OCI-LY7 (cell line): ENCODE data around the gene BTNL3. TPM values are rescaled to one million over a fixed set of nuclear protein-coding genes. Genes with fewer than 3 reads are reported as not detected.

Experiments
- BruUV-seq: library from RNA; stranded (reverse); fragments of 400-500 nt; replicated peaks from 2 replicates; lab custom pipeline; 2021; lab: Mats Ljungman, UMichigan
- CTCF ChIA-PET: fragments of 300-600 bp; sonication (Branson Sonifier 250); formaldehyde crosslinking; loops from one replicate; lab custom pipeline; 2022; ENCODE audit warnings: antibody characterized with exemption; ENCODE audit not compliant: unreplicated experiment; lab: Charles Lee
- POLR2A ChIA-PET: fragments of 300-600 bp; sonication (Branson Sonifier 250); formaldehyde crosslinking; loops from one replicate; lab custom pipeline; 2022; ENCODE audit warnings: antibody characterized with exemption; lab: Charles Lee
- DNase-seq: peaks from one replicate; pipeline ENCODE4 v3.0.0-alpha.2; 2015; ENCODE audit warnings: low spot score
- H2AFZ ChIP-seq: fragments of 200-600 bp; sonication (generic), shearing (Covaris generic); 2 replicates; pipeline ENCODE4 v1.6.1; 2014; ENCODE audit warnings: mild to moderate bottlenecking, antibody characterized with exemption, low read length, moderate library complexity
- H3K27ac ChIP-seq: fragments of 200-600 bp; sonication (generic); 2 replicates; pipeline ENCODE4 v1.5.1; 2014; ENCODE audit warnings: mixed run types, low read depth, mild to moderate bottlenecking, moderate library complexity, low read length, inconsistent platforms; ENCODE audit not compliant: poor library complexity, severe bottlenecking
- H3K36me3 ChIP-seq: fragments of 200-600 bp; sonication (generic); 2 replicates; pipeline ENCODE4 v1.6.1; 2014; ENCODE audit warnings: mild to moderate bottlenecking, antibody characterized with exemption, low read length, moderate library complexity, mixed read lengths; ENCODE audit not compliant: insufficient read depth
- H3K4me1 ChIP-seq: fragments of 200-600 bp; sonication (generic); 2 replicates; pipeline ENCODE4 v1.5.1; 2014; ENCODE audit warnings: mild to moderate bottlenecking, low read length; ENCODE audit not compliant: insufficient read depth, poor library complexity, severe bottlenecking
- H3K4me2 ChIP-seq: fragments of 200-600 bp; sonication (generic); 2 replicates; pipeline ENCODE4 v1.6.1; 2014; ENCODE audit warnings: mild to moderate bottlenecking, low read length
- H3K4me3 ChIP-seq: fragments of 200-600 bp; sonication (generic); 2 replicates; pipeline ENCODE4 v1.5.1; 2014; ENCODE audit warnings: mild to moderate bottlenecking, low read depth, low read length; ENCODE audit not compliant: poor library complexity, severe bottlenecking
- H3K79me2 ChIP-seq: fragments of 200-600 bp; sonication (generic); 2 replicates; pipeline ENCODE4 v1.6.1; 2016; ENCODE audit warnings: low read depth, mild to moderate bottlenecking, low read length, moderate library complexity, mixed read lengths; ENCODE audit not compliant: insufficient read depth
- H3K9me2 ChIP-seq: fragments of 200-600 bp; sonication (generic); 2 replicates; pipeline ENCODE4 v1.6.1; 2016; ENCODE audit warnings: mild to moderate bottlenecking, low read length, mixed read lengths; ENCODE audit not compliant: insufficient read depth
- H3K9me3 ChIP-seq: fragments of 200-600 bp; sonication (generic); 2 replicates; pipeline ENCODE4 v1.6.1; 2014; ENCODE audit warnings: mild to moderate bottlenecking, mixed run types, low read length, mixed read lengths
- H4K20me1 ChIP-seq: fragments of 200-600 bp; sonication (generic); 2 replicates; pipeline ENCODE4 v1.6.1; 2014; ENCODE audit warnings: mild to moderate bottlenecking, antibody characterized with exemption, low read length, moderate library complexity, mixed read lengths; ENCODE audit not compliant: insufficient read depth
- EZH2phosphoT487 ChIP-seq: fragments of 200-600 bp; sonication (generic); IDR thresholded peaks from 2 replicates; pipeline ENCODE4 v1.6.1; 2018; ENCODE audit warnings: low read depth, borderline replicate concordance, mild to moderate bottlenecking, mixed run types, antibody characterized with exemption, low read length, moderate library complexity, mixed read lengths
- intact Hi-C: fragments of 100-400 bp; cut with micrococcal nuclease; formaldehyde crosslinking; loops from one replicate; pipeline ENCODE4 v1.10.0; 2022; ENCODE audit not compliant: unreplicated experiment
- total RNA-seq, 2 experiments: library from RNA; depleted of rRNA in 1 of 2; stranded (reverse); fragments of >200 nt in 1 of 2; shearing (Covaris generic) in 1 of 2; gene quantifications; 2 replicates each; pipeline ENCODE4 v1.2.3, GENCODE V29; 2014 to 2022
- TF ChIP-seq, protein P1 (sequence below): fragments of 200-600 bp; sonication (generic); conservative IDR thresholded peaks from 2 replicates; pipeline ENCODE4 v1.5.1; 2014; ENCODE audit warnings: mild to moderate bottlenecking, antibody characterized with exemption, low read length, moderate library complexity, mixed read lengths

BTNL3 gene
- total RNA-seq, 2 experiments from 2014 or later, result not detected

DNA sequence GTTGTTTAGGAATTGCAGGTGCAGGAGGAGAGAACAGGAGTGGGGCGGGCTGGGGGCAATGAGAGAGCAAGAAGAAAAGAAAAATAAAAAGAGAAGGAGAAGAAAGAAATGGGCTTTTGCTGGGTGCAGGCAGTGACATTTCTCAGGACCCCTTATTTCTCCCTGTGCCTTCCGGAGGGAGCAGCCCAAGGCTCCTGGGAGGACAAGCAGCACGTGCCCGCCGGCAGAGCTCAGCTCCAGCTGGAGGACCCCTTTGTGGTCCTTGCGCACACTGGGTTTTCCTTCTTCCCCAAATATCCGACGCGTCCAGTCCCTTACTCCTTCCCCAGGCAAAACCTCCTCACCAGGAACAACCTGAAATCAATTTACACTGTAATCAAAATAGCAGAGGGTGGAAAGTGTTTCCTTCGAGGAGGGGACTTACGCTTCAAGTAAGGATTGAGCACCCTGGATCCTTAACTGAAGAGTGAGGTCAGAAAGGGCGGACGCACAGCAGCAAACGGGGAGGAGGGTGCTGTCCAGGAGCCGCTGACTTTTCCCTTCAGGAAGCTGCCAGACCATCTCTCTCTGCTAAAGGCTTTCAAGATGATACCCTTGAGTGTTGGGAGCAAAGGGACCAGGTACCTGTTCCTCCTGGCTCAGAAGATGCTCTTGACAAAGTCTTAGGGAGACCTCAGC is 53.5 kb downstream of the BTNL3 start:
- Histone ChIP-seq H2AFZ (no peak overlapping the region), H3K36me3 (no peaks in the 10 kb centered on the region), H3K9me2 (no peaks in the 10 kb centered on the region), H3K4me1 (peaks cover 40% of the 10 kb centered on the region), H4K20me1 (no peaks in the 10 kb centered on the region), H3K9me3 (no peaks in the 10 kb centered on the region), H3K4me3 (no peak overlapping the region), H3K4me2 (no peak overlapping the region), H3K79me2 (no peaks in the 10 kb centered on the region), H3K27ac (no peak overlapping the region)
- ChIA-PET CTCF (no interaction called here), POLR2A (interaction anchor here (0.6 kb wide), 1 partner anchor 125 kb away, joined by 3 read pairs; no protein-coding TSS in a partner anchor)
- TF ChIP-seq, protein P1, sequence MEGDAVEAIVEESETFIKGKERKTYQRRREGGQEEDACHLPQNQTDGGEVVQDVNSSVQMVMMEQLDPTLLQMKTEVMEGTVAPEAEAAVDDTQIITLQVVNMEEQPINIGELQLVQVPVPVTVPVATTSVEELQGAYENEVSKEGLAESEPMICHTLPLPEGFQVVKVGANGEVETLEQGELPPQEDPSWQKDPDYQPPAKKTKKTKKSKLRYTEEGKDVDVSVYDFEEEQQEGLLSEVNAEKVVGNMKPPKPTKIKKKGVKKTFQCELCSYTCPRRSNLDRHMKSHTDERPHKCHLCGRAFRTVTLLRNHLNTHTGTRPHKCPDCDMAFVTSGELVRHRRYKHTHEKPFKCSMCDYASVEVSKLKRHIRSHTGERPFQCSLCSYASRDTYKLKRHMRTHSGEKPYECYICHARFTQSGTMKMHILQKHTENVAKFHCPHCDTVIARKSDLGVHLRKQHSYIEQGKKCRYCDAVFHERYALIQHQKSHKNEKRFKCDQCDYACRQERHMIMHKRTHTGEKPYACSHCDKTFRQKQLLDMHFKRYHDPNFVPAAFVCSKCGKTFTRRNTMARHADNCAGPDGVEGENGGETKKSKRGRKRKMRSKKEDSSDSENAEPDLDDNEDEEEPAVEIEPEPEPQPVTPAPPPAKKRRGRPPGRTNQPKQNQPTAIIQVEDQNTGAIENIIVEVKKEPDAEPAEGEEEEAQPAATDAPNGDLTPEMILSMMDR, result no peak
- TF ChIP-seq EZH2phosphoT487, result no peak
- no peak for DNase-seq
- intact Hi-C loops, result loop anchor here (5.0 kb wide), 1 partner anchor 260 kb away; no protein-coding TSS in a partner anchor
- TSS peak; percentile 28 for BruUV-seq

DNA sequence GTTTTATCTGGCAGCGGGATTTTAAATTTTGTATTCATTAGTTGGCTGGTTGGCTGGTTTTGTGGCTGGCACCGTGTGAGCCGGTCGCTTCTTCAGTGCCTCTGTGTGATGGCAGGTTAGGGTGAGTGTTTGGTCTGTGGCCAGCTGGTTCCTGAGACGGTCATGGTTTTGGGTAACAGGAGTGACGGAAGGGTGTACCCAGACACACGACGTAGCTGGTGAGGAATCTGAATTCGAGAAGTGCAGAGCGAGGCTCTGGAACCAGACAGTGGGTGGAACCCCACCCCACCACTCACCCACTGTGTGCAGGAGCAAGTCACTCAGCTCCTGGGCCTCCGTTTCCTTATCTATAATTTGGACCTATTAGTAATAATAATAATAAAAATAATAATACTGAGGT is 54.1 kb downstream of the BTNL3 start:
- no peak for TF ChIP-seq EZH2phosphoT487
- TF ChIP-seq, protein P1, result no peak
- no peak overlapping the region for H2AFZ ChIP-seq
- intact Hi-C loops, result loop anchor here (1.0 to 5.0 kb wide), 2 partner anchors 117 to 260 kb away; no protein-coding TSS in a partner anchor
- peaks cover 45% of the 10 kb centered on the region for H3K4me1 ChIP-seq
- no peaks in the 10 kb centered on the region for H4K20me1 ChIP-seq
- no peak for DNase-seq
- no peak overlapping the region for H3K4me3 ChIP-seq
- no peaks in the 10 kb centered on the region for H3K9me2 ChIP-seq
- no peaks in the 10 kb centered on the region for H3K79me2 ChIP-seq
- no peaks in the 10 kb centered on the region for H3K9me3 ChIP-seq
- H3K4me2 ChIP-seq, result no peak overlapping the region
- CTCF ChIA-PET, result no interaction called here
- no peak overlapping the region for H3K27ac ChIP-seq
- no TSS peak for BruUV-seq
- POLR2A ChIA-PET, result interaction anchor here (0.6 kb wide), 1 partner anchor 125 kb away, joined by 3 read pairs; no protein-coding TSS in a partner anchor
- no peaks in the 10 kb centered on the region for H3K36me3 ChIP-seq
